ENCODE measurements around the gene LGI2.

Gene LGI2

GRCh38 chr4:24992968-24993367 is 37.8 kb downstream of the LGI2 start:
- no peak for DNase-seq

GRCh38 chr4:24991015-24991414 is 39.7 kb downstream of the LGI2 start:
- no peak for DNase-seq

- DNase-seq = no peak
Observed at GRCh38 chr4:24989327-24989726, 41.4 kb downstream of the LGI2 start.

DNA sequence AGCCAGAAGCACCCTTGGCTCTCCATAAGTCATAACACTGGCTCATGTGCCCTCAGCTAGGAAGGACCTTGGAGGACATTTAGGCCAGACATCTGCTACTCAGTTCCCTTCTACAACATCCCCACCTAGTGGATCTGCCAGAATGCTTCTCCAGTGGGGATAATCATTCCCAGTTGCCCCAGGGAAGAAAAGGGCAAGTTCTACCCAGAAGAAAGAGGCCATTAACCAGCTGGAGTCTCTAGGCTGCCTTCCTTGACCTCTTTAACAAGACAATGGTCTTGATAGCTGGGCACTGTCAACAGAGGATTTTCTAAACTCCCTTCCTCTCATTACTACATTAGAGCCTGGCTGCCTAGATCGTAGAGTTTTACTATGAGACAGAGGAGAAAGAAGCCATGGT is 42.0 kb downstream of the LGI2 start:
- no peak for DNase-seq

- no peak for DNase-seq
Observed at GRCh38 chr4:24984602-24985532, 45.9 kb downstream of the LGI2 start.

DNA sequence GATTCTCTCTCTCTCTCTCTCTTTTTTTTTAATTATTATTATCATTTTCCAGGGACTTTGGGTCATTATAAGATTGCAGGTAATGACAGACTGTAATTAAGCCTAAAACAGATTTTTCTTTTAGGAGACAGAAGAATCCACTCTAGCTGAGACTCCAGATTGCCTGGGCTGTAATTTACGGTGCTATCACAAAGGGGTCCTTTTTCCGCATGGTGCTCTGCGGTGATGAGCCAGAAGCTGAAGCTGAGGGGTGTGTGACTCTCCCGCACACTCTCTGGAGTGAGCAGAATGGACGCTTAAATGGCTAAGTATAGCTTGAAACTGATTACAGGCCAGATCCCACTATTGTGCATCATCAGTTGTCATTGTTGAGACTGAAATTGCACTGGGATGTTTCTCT is 50.0 kb downstream of the LGI2 start:
- no peak for DNase-seq

DNA sequence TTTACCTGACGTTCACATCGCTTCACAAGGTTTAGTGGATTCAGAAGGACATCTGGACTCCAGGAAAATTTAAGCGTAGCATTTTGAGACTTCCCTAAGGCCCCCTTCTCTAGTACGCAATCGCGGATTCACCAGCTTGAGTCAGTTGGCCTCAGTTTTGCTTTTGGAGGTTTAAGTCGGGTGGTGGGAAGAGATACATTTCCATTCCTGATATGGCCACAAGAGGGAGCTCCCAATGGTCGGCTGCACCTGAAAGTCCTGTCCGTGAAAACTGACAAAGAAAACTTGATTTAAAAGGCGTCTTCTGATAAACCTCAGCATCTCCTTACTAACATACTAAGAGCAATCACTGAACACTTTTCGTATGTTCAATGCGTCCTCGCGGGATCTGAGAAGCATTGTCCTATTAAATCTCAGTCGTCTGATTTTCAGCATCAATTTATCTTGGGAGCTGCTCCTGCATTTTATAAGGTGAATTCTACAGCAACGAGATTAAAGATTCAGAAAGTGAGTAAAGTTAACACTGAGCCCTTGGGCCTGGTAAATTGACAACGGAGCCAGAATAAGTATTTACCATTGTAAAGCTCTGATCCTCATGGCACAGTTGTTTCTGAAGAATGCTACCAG is 50.6 kb downstream of the LGI2 start:
- peak; percentile 77 for DNase-seq

DNA sequence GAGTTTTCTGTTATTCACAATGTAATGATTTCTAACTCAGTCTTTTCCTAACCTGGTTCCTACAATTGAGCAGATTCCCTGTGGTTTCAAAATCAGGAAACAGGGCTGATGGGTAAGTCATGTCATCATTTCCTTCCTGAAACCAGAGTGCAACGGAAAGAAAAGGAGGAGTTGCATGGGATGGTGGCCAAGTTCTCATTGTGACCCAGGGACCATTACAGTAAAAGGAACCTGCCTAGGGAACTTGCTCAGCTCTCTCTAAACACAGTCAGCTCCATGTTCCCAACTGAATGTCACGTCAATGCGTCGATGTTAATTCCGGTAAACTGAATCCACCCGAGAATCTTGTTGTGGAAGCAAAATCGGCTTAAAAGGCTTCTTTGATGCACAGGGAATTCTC is 51.2 kb downstream of the LGI2 start:
- DNase-seq = no peak

DNA sequence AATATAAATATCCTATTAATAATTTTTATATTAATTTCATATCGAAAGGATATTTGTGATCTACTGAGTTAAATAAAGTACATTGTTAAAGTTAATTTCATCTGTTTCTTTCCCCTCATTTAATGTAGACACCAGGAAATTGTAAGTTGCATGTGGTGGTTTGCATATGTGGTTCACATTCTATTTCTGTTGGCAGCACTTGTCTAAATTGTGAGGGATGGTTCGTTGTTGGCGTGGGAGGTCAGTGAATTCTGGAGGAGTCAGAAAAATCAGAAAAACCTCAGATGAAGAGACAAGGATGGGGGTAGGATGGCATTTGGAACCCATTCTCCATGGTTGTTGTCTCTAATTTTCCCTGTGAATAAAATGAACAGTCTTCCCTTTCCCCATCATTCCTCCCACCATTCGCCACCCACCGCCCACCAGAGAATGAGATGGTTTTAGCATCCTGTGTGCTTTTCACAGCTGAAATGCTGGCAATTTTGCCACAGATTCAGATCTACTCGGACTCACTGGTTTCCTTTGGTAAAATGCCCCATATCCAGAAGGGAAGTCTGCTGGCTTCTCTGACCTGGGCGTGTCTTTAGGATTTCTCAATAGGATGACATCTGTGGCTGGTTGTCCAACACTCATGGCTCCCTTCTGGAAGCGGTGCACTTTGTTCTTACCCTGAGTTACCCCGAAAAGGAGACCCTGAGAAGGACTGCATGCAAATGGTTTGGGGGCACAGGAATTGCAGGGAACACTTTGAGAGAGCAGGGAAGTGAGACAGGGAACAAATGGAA is 52.3 kb downstream of the LGI2 start:
- no peak for DNase-seq

GRCh38 chr4:24975510-24975909 is 55.2 kb downstream of the LGI2 start:
- no peak for DNase-seq

DNA sequence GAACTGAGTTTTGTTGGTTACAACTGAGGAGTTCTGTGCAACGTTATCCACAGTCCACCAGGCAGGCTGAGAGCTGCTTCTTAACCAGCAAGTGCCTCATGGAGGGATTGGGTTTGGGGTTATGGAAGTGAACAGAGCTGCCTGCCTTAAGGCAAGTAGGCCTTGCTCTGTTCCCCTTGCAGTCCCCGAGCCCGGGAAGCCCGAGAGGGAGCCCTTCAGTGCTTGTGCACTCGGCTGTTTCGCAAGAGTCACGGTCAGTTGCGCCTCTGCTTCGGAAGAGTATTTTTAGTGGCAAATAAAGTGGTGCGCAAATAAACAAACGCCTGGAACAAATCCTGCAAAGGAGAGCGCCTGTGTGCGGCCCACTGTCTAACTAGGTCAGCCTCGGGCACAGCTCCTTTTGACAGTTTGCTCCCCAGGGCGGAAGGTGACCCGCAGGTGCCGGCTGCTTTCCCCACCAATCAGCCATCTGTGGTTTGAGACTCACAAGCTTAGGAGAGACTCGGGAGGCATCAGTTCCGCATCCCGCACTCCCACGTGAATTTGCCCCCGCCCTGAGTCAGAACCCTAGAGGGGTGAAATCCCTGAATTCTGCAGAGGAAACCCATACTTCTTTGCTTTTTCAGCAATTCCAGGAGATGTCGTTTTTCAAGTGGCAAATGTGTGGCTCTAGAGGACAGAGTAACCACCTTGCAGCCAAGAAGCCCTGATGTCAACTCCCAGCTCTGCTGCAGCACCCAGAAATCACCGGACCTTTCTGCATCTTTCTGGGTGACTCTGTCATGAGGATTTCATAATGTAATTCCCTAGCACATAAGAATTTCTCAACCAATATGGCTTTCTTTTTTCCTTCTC is 56.8 kb downstream of the LGI2 start:
- no peak for DNase-seq

DNA sequence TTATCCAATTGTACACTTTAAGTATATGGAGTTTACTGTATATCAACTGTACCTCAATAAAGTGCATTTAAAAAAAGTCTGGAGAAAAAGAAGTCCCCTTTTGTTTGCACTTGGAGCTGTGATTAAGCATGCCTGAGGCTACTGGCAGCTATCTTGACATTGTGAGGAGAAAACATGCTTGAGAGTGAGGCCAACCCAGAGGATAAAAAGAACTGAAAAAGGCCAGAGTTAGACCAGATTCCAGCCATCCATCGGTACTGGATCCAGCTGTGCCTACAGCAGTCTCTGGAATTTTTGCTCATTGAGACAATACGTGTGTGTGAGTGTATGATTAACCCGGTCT is 57.4 kb downstream of the LGI2 start:
- DNase-seq = no peak

- DNase-seq = no peak
Observed at GRCh38 chr4:24971192-24971591, 59.6 kb downstream of the LGI2 start.

- DNase-seq = no peak
Observed at GRCh38 chr4:24970635-24971034, 60.1 kb downstream of the LGI2 start.

DNA sequence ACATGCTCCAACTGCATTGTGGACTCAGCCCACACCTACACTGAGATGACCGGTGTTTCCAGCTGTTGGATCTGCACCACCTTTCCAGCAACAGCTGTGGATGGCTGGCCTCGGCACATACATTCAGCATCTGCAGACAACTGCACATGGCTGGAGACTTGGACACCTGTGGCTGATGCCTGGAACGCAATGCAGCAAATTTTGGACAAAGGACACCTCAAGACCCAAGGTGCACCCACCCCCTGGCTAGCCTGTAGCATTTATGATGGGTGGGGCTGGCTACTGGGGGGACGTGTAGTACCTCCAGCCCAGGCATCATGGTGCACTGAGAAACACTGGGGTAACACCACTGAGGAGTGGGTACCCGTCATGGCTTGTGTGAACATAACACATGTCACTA is 60.6 kb downstream of the LGI2 start:
- DNase-seq = no peak

GRCh38 chr4:24969486-24969885 is 61.3 kb downstream of the LGI2 start:
- DNase-seq = no peak

GRCh38 chr4:24968992-24969391 is 61.8 kb downstream of the LGI2 start:
- no peak for DNase-seq

- no peak for DNase-seq
Observed at GRCh38 chr4:24968278-24968677, 62.5 kb downstream of the LGI2 start.

- DNase-seq = no peak
Observed at GRCh38 chr4:24967346-24967745, 63.4 kb downstream of the LGI2 start.

- DNase-seq = no peak
Observed at GRCh38 chr4:24966076-24966475, 64.7 kb downstream of the LGI2 start.

DNA sequence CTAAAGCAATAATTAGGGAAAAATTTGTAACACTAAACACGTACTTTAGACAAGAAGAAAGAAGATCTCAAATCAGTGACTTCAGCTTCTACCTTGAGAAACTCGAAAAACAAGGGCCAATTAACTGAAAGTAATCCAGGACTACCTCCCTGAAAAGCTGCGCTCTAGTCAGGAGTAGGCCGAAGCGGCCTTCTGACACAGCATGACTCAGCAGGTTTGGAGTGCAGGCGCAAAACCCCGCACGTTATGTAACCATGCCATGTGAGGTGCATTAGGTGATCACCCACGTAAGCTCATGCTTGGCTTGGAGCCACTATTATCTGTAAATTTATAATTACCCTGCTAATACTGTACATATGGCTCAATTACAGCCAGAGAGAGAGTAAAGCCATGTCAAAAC is 65.1 kb downstream of the LGI2 start:
- DNase-seq = no peak

DNA sequence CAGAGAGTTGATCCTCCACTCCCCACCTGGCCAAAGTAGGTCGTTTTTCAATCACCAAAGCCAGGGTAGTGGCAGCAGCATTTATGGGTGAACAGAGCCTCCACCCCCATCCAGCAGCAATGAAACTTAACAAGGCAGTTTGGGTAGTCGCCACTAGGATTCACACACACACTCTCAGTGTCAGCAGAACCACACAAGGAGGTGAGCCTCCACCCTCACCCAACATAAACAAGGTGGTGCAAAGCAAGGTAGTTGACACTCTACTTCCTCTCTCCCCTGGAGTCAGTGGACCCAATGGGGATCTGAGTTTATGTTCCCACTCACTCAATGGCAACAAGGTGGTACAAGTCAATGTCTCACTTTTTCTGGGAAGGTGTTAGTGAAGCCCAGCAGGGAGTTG is 67.5 kb downstream of the LGI2 start:
- no peak for DNase-seq

- DNase-seq = no peak
Observed at GRCh38 chr4:24957886-24958285, 72.9 kb downstream of the LGI2 start.

Data from midbrain (tissue), 1 donor.